Measurements from ENCODE around the gene HSD17B13.
A peak's percentile ranks its signal among the peaks of the same experiment; 100 is the strongest.

The HSD17B13 gene

GRCh38 chr4:87360338-87360935 is 37.8 kb upstream of the HSD17B13 start:
- Histone ChIP-seq H3K36me3 (peaks cover 19 to 69% (median 48%) of the 10 kb centered on the region in 3 donors), H3K27ac (no peak overlapping the region), H3K4me1 (peaks cover 0 to under 1% (median 0%) of the 10 kb centered on the region in 4 donors), H3K4me3 (no peak overlapping the region), H3K27me3 (no peaks in the 10 kb centered on the region), H3K9me3 (no peaks in the 10 kb centered on the region)
- intact Hi-C loops (cut with DNase I; ENCODE audit: low total_unique reads), result no loop called here
- no peak for DNase-seq
- TF ChIP-seq CTCF (IDR thresholded peaks at IDR 0.05), result no peak

DNA sequence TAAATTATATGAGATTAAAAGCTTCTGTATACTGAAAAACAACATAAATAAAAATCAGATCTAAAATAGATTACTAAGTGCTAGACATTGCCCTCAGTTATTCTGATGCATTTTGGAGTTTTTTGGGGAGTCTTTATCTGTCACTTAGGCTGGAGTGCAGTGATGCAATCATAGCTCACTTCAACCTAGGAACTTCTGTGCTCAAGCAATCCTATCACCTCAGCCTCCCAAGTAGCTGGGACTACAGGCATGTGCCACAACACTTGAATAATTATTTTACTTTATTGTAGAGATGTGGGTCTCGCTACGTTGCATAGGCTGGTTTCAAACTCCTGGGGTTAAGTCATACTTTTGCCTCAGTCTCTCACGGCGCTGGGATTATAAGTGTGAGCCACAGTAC is 36.6 kb upstream of the HSD17B13 start:
- no peak overlapping the region for H3K4me3 ChIP-seq
- TF ChIP-seq CTCF (IDR thresholded peaks at IDR 0.05), result no peak
- DNase-seq, result no peak
- H3K27ac ChIP-seq, result no peak overlapping the region
- H3K27me3 ChIP-seq, result no peaks in the 10 kb centered on the region
- peaks cover 0 to 12% (median 7%) of the 10 kb centered on the region in 4 donors for H3K4me1 ChIP-seq
- H3K36me3 ChIP-seq, result peaks cover 7 to 57% (median 36%) of the 10 kb centered on the region in 3 donors
- intact Hi-C loops (cut with DNase I; ENCODE audit: low total_unique reads), result no loop called here
- no peaks in the 10 kb centered on the region for H3K9me3 ChIP-seq

DNA sequence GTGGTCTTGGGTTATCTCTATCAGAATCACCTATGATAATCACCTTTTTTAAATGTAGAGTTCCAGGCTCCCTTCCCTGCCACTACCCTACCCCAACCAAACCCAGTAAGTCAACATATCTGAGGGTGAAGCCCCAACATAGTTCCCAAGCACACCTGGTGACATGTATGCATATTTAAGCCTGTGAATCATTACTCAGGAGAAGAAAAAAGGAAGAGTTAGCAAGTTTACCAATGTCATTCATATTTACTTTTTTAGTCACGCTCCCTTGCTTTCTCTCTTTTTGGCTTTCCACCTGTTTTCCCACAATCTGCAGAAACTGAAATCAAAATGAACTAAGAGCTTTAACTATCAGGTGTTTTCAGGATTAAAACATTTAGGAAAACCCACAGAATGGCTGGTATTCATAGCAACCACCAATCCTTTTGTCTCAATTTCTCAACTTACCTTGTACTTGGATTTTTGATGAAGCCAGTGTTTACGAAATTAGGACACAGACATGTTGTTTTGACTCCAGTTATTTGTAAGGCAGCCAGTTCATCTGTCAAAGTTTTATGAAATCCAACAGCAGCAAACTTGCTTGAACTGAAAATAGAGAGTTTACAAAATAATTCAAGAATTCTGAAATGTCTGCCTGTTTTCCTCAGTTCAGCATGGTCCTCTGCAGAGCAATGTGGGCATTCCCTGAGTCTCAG is 34.3 kb upstream of the HSD17B13 start:
- no peak overlapping the region for H3K4me3 ChIP-seq
- H3K27me3 ChIP-seq, result no peaks in the 10 kb centered on the region
- no peaks in the 10 kb centered on the region for H3K9me3 ChIP-seq
- no peak for DNase-seq
- H3K36me3 ChIP-seq, result peaks cover 4 to 36% (median 14%) of the 10 kb centered on the region in 3 donors
- intact Hi-C loops (cut with DNase I; ENCODE audit: low total_unique reads), result no loop called here
- TF ChIP-seq CTCF (IDR thresholded peaks at IDR 0.05), result no peak
- H3K4me1 ChIP-seq, result peaks cover 0 to 17% (median 9%) of the 10 kb centered on the region in 4 donors
- no peak overlapping the region for H3K27ac ChIP-seq

DNA sequence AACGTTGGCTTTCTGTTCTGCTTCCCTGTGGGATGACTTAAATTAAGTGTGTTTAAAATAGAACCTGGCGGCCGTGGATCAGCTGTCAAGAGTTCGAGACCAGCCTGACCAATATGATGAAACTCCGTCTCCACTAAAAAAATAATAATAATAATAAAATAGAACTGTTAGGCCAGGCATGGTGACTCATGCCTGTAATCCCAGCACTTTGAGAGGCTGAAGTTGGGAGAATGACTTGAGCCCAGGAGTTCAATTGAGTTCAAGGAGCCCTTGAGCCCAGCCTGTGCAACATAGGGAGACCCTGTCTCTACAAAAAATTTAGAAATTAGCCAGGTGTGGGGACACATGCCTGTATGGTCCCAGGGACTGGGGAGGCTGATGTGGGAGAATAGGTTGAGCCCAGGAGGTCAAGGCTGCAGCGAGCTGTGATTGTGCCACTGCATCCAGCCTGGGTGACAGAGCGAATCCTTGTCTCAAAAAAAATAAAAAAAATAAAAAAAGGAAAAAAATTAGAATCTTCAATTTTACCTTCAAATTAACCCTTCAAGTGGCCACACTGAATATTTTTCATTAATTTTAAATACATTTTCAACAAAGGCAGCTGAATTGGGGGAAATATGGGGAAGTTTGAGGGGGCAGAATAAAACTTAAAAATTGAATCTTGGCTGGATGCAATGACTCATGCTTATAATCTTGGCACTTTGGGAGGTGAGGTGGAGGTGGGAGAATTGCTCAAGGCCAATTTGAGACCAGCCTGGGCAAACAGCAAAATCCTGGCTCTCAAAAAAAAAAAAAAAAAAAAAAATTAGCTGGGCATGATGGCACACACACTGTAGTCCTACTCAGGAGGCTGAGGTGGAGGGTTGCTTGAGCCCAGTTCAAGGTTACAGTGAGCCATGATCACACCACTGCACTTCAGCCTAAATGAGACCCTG is 31.8 kb upstream of the HSD17B13 start:
- TF ChIP-seq CTCF (IDR thresholded peaks at IDR 0.05), result no peak
- peak overlapping the region in 1 of 2 donors; percentile 5 for H3K4me3 ChIP-seq

DNA sequence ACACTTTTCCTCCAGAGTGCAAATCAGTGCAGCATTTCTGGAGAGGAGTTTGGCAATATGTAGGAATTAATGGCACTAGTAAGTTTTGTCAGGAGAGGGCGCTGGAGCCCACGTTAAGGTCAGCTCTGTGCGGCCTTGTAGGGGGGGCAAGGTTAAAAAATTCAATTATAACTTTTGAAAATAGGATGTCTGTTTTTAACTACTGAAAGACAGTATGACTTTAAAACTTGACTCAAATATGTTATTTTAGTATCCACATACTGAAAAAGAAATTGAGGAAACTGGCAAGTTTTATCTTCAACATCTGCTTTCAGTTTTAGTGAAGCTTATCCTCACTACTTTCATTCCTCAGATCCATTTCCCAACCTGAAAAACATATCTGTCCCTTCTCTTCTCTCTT is 30.9 kb upstream of the HSD17B13 start:
- peaks cover 0 to 15% (median 9%) of the 10 kb centered on the region in 3 donors for H3K36me3 ChIP-seq
- no peaks in the 10 kb centered on the region for H3K27me3 ChIP-seq
- H3K4me3 ChIP-seq, result peak overlapping the region in 1 of 2 donors; percentile 5
- intact Hi-C loops (cut with DNase I; ENCODE audit: low total_unique reads), result no loop called here
- H3K4me1 ChIP-seq, result peaks cover 0 to 17% (median 9%) of the 10 kb centered on the region in 4 donors
- peak; percentile 50 to 57 for TF ChIP-seq CTCF (IDR thresholded peaks at IDR 0.05)
- no peaks in the 10 kb centered on the region for H3K9me3 ChIP-seq
- H3K27ac ChIP-seq, result peak overlapping the region; percentile 67 to 74
- DNase-seq, result peak in 1 of 2 donors; percentile 76

More for the DNA sequence above, 31.8 kb upstream of the HSD17B13 start:
- Histone ChIP-seq H3K36me3 (peaks cover 0 to 19% (median 9%) of the 10 kb centered on the region in 3 donors), H3K27ac (peak overlapping the region; percentile 67 to 74), H3K27me3 (no peaks in the 10 kb centered on the region), H3K9me3 (no peaks in the 10 kb centered on the region), H3K4me1 (peaks cover 0 to 17% (median 9%) of the 10 kb centered on the region in 4 donors)
- intact Hi-C loops (cut with DNase I; ENCODE audit: low total_unique reads), result no loop called here
- peak in 1 of 2 donors; percentile 76 for DNase-seq
